Measurements from ENCODE around the gene PSMC3IP. TPM values are rescaled to one million over a fixed set of nuclear protein-coding genes. Genes with fewer than 3 reads are reported as not detected.
A peak's percentile ranks its signal among the peaks of the same experiment; 100 is the strongest.
"Not testable (repeated sequence)": the region's sequence is repeated elsewhere in the genome, so short reads cannot be mapped to it uniquely, and the experiment has no call there.

PSMC3IP gene
- total and polyA plus RNA-seq, 4 donors = 0.58 to 3.0 (median 1.1) TPM

DNA sequence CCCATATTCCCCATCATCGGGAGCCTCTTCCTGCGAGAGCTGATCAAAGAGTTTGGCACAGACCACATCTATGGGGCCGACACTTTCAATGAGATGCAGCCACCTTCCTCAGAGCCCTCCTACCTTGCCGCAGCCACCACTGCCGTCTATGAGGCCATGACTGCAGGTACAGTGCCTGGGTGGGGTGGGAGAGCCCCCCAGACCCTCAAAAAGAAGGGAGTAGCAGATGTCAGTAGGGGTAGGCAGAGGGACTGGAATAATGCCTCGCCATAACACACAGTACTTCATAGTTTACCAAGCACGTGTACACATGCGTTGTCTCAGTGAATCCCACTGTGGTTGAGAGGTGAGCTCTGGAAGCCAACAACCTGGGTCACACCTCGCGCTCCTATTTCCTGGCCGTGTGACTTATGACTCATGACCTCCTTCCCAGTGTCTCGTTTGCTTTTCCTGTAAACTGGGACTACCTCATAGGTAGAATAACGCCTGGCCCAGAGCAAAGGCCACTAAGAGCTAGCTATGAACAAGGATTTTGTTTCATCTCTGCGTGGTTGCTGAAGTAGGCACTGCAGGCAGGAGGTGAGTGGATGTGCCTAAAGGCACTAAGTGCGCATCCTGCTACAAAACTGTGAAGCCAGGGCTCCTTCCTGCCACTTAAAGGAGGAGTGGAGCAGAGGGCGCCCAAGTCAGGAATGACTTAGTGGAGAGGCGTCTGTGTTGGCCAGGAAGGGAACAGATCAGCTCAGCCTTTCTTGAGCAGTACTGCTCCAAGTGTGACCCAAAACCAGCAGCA, 36.3 kb downstream of the PSMC3IP start (continued):
- TF ChIP-seq, protein P1, sequence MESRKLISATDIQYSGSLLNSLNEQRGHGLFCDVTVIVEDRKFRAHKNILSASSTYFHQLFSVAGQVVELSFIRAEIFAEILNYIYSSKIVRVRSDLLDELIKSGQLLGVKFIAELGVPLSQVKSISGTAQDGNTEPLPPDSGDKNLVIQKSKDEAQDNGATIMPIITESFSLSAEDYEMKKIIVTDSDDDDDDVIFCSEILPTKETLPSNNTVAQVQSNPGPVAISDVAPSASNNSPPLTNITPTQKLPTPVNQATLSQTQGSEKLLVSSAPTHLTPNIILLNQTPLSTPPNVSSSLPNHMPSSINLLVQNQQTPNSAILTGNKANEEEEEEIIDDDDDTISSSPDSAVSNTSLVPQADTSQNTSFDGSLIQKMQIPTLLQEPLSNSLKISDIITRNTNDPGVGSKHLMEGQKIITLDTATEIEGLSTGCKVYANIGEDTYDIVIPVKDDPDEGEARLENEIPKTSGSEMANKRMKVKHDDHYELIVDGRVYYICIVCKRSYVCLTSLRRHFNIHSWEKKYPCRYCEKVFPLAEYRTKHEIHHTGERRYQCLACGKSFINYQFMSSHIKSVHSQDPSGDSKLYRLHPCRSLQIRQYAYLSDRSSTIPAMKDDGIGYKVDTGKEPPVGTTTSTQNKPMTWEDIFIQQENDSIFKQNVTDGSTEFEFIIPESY (IDR thresholded peaks at IDR 0.05) = peak; percentile 18
- TF ChIP-seq YY1 (IDR thresholded peaks at IDR 0.05) (no peak), EGR1 (IDR thresholded peaks at IDR 0.05; ENCODE audit: low read depth in 2 of 2) (peak in 1 of 2 donors; percentile 13)
- TF ChIP-seq, protein P2, sequence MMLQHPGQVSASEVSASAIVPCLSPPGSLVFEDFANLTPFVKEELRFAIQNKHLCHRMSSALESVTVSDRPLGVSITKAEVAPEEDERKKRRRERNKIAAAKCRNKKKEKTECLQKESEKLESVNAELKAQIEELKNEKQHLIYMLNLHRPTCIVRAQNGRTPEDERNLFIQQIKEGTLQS (IDR thresholded peaks at IDR 0.05) = no peak
- TF ChIP-seq, protein P3, sequence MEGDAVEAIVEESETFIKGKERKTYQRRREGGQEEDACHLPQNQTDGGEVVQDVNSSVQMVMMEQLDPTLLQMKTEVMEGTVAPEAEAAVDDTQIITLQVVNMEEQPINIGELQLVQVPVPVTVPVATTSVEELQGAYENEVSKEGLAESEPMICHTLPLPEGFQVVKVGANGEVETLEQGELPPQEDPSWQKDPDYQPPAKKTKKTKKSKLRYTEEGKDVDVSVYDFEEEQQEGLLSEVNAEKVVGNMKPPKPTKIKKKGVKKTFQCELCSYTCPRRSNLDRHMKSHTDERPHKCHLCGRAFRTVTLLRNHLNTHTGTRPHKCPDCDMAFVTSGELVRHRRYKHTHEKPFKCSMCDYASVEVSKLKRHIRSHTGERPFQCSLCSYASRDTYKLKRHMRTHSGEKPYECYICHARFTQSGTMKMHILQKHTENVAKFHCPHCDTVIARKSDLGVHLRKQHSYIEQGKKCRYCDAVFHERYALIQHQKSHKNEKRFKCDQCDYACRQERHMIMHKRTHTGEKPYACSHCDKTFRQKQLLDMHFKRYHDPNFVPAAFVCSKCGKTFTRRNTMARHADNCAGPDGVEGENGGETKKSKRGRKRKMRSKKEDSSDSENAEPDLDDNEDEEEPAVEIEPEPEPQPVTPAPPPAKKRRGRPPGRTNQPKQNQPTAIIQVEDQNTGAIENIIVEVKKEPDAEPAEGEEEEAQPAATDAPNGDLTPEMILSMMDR (IDR thresholded peaks at IDR 0.05; ENCODE audit: low read depth, low read length, missing input control) = no peak

DNA sequence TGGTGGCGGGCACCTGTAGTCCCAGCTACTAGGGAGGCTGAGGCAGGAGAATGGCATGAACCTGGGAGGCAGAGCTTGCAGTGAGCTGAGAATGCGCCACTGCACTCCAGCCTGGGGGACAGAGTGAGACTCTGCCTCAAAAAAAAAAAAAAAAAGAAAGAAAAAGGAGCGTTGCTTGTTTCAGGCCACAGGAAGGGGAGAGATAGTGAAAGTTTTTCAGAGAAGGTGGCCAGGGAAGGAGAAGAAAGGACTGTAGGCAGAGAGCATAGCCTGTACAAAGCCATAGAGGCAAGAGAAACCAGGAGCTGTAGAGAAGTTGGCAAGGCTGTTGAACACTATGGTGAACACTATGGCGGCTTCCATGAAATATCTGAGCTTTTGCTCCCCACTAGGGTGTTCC, 37.0 kb downstream of the PSMC3IP start:
- not testable (repeated sequence) for DNase-seq (ENCODE audit: low spot score); H3K4me3 ChIP-seq (ENCODE audit: low read depth in 1 of 3, low read length in 3 of 3); H3K9me3 ChIP-seq (ENCODE audit: control insufficient read depth in 4 of 4, low read length in 3 of 4); H3K27me3 ChIP-seq (ENCODE audit: control insufficient read depth in 4 of 4, insufficient read depth in 4 of 4, low read length in 3 of 4); H3K9ac ChIP-seq (ENCODE audit: low read depth in 1 of 2, low read length in 2 of 2)
- Histone ChIP-seq H3K27ac (ENCODE audit: low read depth in 1 of 2, low read length in 2 of 2) (peak overlapping the region; percentile 67 to 81), H3K4me1 (ENCODE audit: control insufficient read depth in 4 of 4, insufficient read depth in 4 of 4, low read length in 3 of 4) (peaks cover 16 to 29% (median 24%) of the 10 kb centered on the region in 4 donors), H3K36me3 (ENCODE audit: control insufficient read depth in 4 of 4, insufficient read depth in 3 of 4, low read depth in 1 of 4, low read length in 3 of 4) (peaks cover 6 to 20% (median 12%) of the 10 kb centered on the region in 4 donors)
- WGBS = 95% methylated on average over 4 of the region's 4 CpGs

DNA sequence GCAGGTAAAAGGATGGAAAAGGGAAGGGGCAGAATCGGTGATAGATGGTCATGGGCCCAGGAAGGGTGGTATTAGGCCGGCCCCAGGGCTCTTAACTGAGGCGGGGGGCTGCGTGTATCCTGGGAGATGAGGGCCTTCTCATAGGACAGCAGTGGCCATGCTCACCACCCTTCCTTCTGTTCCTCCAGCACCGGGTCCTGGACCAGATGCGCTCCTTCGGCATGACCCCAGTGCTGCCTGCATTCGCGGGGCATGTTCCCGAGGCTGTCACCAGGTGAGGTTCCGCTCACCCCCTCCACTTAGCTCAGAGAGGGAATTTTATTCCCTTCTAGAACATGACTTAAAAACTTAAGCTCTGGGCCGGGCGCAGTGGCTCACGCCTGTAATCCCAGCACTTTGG, 39.0 kb downstream of the PSMC3IP start:
- Histone ChIP-seq H3K36me3 (ENCODE audit: control insufficient read depth in 4 of 4, insufficient read depth in 3 of 4, low read depth in 1 of 4, low read length in 3 of 4) (peaks cover 4 to 18% (median 12%) of the 10 kb centered on the region in 4 donors), H3K9me3 (ENCODE audit: control insufficient read depth in 4 of 4, low read length in 3 of 4) (no peaks in the 10 kb centered on the region), H3K27me3 (ENCODE audit: control insufficient read depth in 4 of 4, insufficient read depth in 4 of 4, low read length in 3 of 4) (no peaks in the 10 kb centered on the region), H3K9ac (ENCODE audit: low read depth in 1 of 2, low read length in 2 of 2) (no peak overlapping the region), H3K27ac (ENCODE audit: low read depth in 1 of 2, low read length in 2 of 2) (no peak overlapping the region), H3K4me3 (ENCODE audit: low read depth in 1 of 3, low read length in 3 of 3) (no peak overlapping the region), H3K4me1 (ENCODE audit: control insufficient read depth in 4 of 4, insufficient read depth in 4 of 4, low read length in 3 of 4) (peaks cover 15 to 26% (median 21%) of the 10 kb centered on the region in 4 donors)
- WGBS = 97% methylated on average over 14 of the region's 14 CpGs
- TF ChIP-seq GABPA (IDR thresholded peaks at IDR 0.05 in 1 of 2, conservative IDR thresholded peaks at IDR 0.05 in 1 of 2) = no peak
- TF ChIP-seq, protein P3 (IDR thresholded peaks at IDR 0.05; ENCODE audit: low read depth, low read length, missing input control) = no peak
- TF ChIP-seq TAF1 (conservative IDR thresholded peaks at IDR 0.05) = no peak
- no peak for TF ChIP-seq EGR1 (IDR thresholded peaks at IDR 0.05; ENCODE audit: low read depth in 2 of 2)
- TF ChIP-seq RXRA (IDR thresholded peaks at IDR 0.05) = no peak
- no peak for DNase-seq (ENCODE audit: low spot score)
